ENCODE results near the gene NCAM1. TPM values are rescaled to one million over a fixed set of nuclear protein-coding genes. Genes with fewer than 3 reads are reported as not detected.

NCAM1 gene
- total RNA-seq, 4 donors from 2014 or later = 1.8 to 42.9 (median 10.5) TPM

DNA sequence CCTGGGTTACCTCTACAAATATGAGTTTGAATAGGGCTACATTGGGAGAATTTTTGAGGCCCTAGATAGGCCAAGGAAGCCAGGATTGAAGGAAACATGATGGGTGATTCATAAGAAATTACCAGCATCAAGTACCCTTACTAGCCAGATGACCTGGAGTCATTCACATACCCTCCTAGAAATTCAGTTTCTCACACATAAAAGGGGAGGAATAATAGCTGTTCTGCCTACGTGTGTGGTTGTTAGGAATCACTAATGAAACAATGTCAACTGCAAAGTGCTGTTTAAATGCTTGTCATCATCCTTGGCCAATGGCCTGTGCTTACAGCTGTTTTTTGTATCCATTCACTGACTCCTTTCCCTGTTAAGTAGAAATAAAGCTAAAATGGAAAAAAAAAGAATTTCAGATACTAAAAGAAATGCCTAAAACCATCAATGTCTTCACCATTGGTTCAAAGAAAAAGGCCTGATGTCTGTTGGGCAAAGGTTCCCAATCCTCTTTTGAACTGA is 114.4 kb downstream of the NCAM1 start:
- TF ChIP-seq, protein P1, sequence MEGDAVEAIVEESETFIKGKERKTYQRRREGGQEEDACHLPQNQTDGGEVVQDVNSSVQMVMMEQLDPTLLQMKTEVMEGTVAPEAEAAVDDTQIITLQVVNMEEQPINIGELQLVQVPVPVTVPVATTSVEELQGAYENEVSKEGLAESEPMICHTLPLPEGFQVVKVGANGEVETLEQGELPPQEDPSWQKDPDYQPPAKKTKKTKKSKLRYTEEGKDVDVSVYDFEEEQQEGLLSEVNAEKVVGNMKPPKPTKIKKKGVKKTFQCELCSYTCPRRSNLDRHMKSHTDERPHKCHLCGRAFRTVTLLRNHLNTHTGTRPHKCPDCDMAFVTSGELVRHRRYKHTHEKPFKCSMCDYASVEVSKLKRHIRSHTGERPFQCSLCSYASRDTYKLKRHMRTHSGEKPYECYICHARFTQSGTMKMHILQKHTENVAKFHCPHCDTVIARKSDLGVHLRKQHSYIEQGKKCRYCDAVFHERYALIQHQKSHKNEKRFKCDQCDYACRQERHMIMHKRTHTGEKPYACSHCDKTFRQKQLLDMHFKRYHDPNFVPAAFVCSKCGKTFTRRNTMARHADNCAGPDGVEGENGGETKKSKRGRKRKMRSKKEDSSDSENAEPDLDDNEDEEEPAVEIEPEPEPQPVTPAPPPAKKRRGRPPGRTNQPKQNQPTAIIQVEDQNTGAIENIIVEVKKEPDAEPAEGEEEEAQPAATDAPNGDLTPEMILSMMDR (IDR thresholded peaks at IDR 0.05) = no peak
- no peak for TF ChIP-seq POLR2A (IDR thresholded peaks at IDR 0.05)
- DNase-seq = no peak
- Histone ChIP-seq H3K27ac (no peak overlapping the region), H3K4me3 (no peak overlapping the region), H3K27me3 (no peaks in the 10 kb centered on the region), H3K4me1 (no peaks in the 10 kb centered on the region), H3K9me3 (no peaks in the 10 kb centered on the region), H3K36me3 (no peaks in the 10 kb centered on the region)

DNA sequence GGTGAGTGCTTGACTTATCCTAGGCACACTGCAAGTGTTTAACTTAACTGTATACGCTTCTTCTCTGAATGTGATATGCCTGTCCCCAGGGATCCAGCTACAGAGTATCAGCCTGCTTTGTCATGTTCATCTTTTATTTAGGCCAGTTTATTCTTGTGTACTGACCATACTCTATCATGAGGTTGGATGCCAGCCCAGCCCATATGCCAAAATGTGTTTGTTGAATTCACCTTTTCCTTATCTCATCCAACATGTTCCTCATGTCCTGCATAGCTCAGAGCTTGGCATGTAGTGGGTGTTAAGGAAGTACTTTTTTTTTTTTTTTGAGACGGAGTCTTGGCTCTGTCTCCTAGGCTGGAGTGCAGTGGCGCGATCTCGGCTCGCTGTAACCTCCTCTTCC is 116.2 kb downstream of the NCAM1 start:
- no peak for TF ChIP-seq POLR2A (IDR thresholded peaks at IDR 0.05)
- TF ChIP-seq, protein P1 (IDR thresholded peaks at IDR 0.05) = no peak
- Histone ChIP-seq H3K4me3 (no peak overlapping the region), H3K27me3 (no peaks in the 10 kb centered on the region), H3K27ac (no peak overlapping the region), H3K4me1 (no peaks in the 10 kb centered on the region), H3K9me3 (no peaks in the 10 kb centered on the region), H3K36me3 (no peaks in the 10 kb centered on the region)
- no peak for DNase-seq

DNA sequence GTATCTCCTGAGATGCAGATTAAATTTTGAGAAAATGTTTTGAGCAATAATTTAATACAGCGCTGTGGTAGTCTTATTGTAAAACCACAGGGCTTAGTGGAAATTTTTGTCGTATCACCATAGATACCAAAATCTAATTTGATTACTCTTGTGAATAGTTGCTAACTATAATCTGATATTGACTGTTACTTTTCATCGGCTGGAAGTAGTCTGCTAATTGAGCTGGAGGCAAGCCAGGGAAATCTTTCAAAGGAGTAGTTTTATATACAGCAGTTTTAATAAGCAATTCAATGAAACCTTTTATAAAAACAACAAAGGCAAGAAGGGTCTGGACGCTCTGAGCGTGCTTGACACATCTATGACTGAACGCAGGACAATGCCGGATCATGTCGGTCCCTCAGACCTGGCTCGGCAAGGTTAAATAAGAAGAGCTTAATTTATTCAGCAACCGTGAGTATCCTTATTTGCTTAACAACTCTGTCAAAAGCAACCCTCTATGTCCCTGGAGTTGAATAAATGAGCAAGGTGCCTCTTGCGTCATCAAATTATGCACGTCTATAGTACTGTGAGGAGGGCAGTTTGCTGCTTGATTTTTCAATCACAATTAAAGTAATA is 121.2 kb downstream of the NCAM1 start:
- Histone ChIP-seq H3K27ac (no peak overlapping the region), H3K36me3 (no peaks in the 10 kb centered on the region), H3K27me3 (no peaks in the 10 kb centered on the region), H3K4me1 (no peaks in the 10 kb centered on the region), H3K9me3 (no peaks in the 10 kb centered on the region), H3K4me3 (no peak overlapping the region)
- no peak for DNase-seq
- TF ChIP-seq POLR2A (IDR thresholded peaks at IDR 0.05) = no peak
- TF ChIP-seq, protein P1 (IDR thresholded peaks at IDR 0.05) = no peak

DNA sequence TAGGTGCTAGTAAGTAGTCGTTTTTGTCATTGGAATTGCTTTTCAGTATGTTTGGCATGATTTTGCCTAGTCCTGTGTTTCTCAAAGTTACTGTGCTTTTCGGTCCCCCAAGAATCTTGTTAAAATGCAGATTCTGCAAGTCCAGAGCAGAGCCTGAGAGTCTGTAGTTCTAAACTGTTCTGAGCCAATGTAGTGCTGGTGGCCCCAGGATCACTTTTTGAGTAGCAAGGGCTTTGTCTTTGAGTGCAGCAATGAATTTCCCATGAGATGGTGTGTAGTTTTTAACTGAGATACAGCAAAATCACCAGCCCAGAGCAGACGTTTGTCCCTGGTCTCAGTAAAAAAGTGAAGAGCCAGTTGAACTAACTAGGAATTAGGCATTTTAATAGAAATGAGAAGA is 122.4 kb downstream of the NCAM1 start:
- H3K36me3 ChIP-seq = no peaks in the 10 kb centered on the region
- DNase-seq = no peak
- H3K27me3 ChIP-seq = no peaks in the 10 kb centered on the region
- no peaks in the 10 kb centered on the region for H3K9me3 ChIP-seq
- no peak overlapping the region for H3K27ac ChIP-seq
- TF ChIP-seq, protein P1 (IDR thresholded peaks at IDR 0.05) = no peak
- no peak for TF ChIP-seq POLR2A (IDR thresholded peaks at IDR 0.05)
- H3K4me3 ChIP-seq = no peak overlapping the region
- H3K4me1 ChIP-seq = no peaks in the 10 kb centered on the region

DNA sequence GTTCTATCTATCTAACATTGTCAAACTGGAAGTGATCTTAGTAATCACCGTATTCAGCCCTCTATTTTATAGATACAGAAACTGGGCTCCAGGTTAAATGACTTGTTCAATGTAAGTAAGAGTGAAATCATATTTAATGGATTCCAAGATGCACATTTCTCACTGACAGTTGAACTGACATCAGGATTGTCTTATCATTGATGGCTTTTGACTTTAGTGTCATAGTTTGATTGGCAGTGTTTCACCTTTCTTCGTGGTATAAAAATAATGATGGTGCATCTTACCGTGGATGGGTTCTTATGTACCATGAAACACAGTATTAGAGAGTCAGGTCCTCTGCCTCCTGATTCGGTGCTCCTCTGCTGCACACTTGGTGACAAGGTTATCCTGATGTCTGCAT is 123.1 kb downstream of the NCAM1 start:
- no peaks in the 10 kb centered on the region for H3K36me3 ChIP-seq
- no peak for TF ChIP-seq POLR2A (IDR thresholded peaks at IDR 0.05)
- TF ChIP-seq, protein P1 (IDR thresholded peaks at IDR 0.05) = no peak
- no peak overlapping the region for H3K4me3 ChIP-seq
- DNase-seq = no peak
- no peaks in the 10 kb centered on the region for H3K4me1 ChIP-seq
- H3K27ac ChIP-seq = no peak overlapping the region
- no peaks in the 10 kb centered on the region for H3K9me3 ChIP-seq
- H3K27me3 ChIP-seq = no peaks in the 10 kb centered on the region

Data from Peyer's patch (tissue), 4 donors.